Measurements from ENCODE around the gene LOXHD1.

- no peak for TF ChIP-seq CTCF (IDR thresholded peaks at IDR 0.05)
- no peak for TF ChIP-seq POLR2AphosphoS5 (IDR thresholded peaks at IDR 0.05)
Measured at GRCh38 chr18:46468426-46469180, 188.4 kb downstream of the LOXHD1 start.
